SU-DHL-6 (cell line): Measurements from ENCODE around the gene GDNF.
A peak's percentile ranks its signal among the peaks of the same experiment; 100 is the strongest.

ENCODE experiments used
- EZH2phosphoT487 ChIP-seq: fragments of 200-600 bp; sonication (generic), shearing (Covaris generic); conservative IDR thresholded peaks from 2 replicates; pipeline ENCODE4 v1.6.1; 2018; ENCODE audit warnings: mild to moderate bottlenecking, antibody characterized with exemption, low read length, moderate library complexity, mixed read lengths
- TF ChIP-seq, protein P1 (sequence below): fragments of 200-600 bp; sonication (generic); IDR thresholded peaks from one replicate; pipeline ENCODE4 v1.5.1; 2017; ENCODE audit warnings: antibody characterized with exemption, mild to moderate bottlenecking, low read length, moderate library complexity; ENCODE audit not compliant: insufficient read depth, poor library complexity, severe bottlenecking

DNA sequence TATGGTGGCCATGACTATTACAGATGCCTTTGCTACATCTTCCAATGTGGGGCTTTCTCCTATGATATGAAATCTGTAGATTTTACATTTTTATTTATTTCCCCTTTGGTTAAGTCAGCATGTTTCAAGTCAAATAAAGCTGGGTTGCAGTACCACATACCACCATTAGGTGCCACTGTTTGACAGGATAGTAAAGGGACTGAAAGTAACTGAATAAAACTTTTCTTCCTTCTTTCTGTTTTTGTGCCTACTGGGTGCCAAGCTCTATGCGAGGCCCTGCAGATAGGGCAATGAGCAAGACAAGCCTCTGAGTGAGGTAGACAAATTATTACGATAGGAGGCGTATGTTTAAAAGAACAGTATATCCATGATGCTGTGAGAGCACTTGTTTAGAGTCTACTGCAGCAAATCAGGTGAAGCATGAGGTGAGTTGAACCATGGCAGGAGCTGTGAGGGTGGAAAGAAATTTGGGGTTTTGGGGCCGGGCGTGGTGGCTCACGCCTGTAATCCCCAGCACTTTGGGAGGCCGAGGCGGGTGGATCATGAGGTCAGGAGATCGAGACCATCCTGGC is 64.8 kb downstream of the GDNF start:
- TF ChIP-seq EZH2phosphoT487: no peak
- TF ChIP-seq, protein P1, sequence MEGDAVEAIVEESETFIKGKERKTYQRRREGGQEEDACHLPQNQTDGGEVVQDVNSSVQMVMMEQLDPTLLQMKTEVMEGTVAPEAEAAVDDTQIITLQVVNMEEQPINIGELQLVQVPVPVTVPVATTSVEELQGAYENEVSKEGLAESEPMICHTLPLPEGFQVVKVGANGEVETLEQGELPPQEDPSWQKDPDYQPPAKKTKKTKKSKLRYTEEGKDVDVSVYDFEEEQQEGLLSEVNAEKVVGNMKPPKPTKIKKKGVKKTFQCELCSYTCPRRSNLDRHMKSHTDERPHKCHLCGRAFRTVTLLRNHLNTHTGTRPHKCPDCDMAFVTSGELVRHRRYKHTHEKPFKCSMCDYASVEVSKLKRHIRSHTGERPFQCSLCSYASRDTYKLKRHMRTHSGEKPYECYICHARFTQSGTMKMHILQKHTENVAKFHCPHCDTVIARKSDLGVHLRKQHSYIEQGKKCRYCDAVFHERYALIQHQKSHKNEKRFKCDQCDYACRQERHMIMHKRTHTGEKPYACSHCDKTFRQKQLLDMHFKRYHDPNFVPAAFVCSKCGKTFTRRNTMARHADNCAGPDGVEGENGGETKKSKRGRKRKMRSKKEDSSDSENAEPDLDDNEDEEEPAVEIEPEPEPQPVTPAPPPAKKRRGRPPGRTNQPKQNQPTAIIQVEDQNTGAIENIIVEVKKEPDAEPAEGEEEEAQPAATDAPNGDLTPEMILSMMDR: peak; percentile 42
